Bronchial epithelial cell (primary cell): Measurements from ENCODE around the gene ABCB8. TPM values are rescaled to one million over a fixed set of nuclear protein-coding genes. Genes with fewer than 3 reads are reported as not detected.

Experiments
- DNase-seq: peaks from one replicate; pipeline ENCODE4 v3.0.0-alpha.2; 2010; ENCODE audit warnings: low read depth
- FAIRE-seq: peaks from 2 replicates; lab custom pipeline; 2011; peaks lifted over from hg19 to GRCh38; lab: Jason Lieb, UNC
- H3K27me3 ChIP-seq: 2 replicates; pipeline ENCODE4 v1.5.1; 2011; ENCODE audit warnings: low read length; ENCODE audit not compliant: control insufficient read depth, insufficient read depth
- H3K36me3 ChIP-seq: 2 replicates; pipeline ENCODE4 v1.5.1; 2011; ENCODE audit warnings: low read length; ENCODE audit not compliant: control insufficient read depth, insufficient read depth
- H3K4me3 ChIP-seq: 2 replicates; pipeline ENCODE4 v1.5.1; 2011; ENCODE audit warnings: mild to moderate bottlenecking, low read depth, low read length, control low read depth
- total RNA-seq: library from RNA; depleted of rRNA; stranded (reverse); fragments of >200 nt; gene quantifications from 2 replicates; pipeline ENCODE4 v1.2.1, GENCODE V29; 2014
- TF ChIP-seq, protein P1 (sequence below): IDR thresholded peaks from 2 replicates; pipeline ENCODE4 v1.5.1; 2011; ENCODE audit warnings: mild to moderate bottlenecking, moderate library complexity, low read length, control low read depth, inconsistent platforms; ENCODE audit not compliant: insufficient read depth, severe bottlenecking

ABCB8 gene
- total RNA-seq, 1 donor from 2014 or later, result 20.5 TPM

- TF ChIP-seq, protein P1, sequence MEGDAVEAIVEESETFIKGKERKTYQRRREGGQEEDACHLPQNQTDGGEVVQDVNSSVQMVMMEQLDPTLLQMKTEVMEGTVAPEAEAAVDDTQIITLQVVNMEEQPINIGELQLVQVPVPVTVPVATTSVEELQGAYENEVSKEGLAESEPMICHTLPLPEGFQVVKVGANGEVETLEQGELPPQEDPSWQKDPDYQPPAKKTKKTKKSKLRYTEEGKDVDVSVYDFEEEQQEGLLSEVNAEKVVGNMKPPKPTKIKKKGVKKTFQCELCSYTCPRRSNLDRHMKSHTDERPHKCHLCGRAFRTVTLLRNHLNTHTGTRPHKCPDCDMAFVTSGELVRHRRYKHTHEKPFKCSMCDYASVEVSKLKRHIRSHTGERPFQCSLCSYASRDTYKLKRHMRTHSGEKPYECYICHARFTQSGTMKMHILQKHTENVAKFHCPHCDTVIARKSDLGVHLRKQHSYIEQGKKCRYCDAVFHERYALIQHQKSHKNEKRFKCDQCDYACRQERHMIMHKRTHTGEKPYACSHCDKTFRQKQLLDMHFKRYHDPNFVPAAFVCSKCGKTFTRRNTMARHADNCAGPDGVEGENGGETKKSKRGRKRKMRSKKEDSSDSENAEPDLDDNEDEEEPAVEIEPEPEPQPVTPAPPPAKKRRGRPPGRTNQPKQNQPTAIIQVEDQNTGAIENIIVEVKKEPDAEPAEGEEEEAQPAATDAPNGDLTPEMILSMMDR, result no peak
- DNase-seq (no peak), FAIRE-seq (no peak)
- Histone ChIP-seq H3K27me3 (no peaks in the 10 kb centered on the region), H3K36me3 (no peaks in the 10 kb centered on the region), H3K4me3 (no peak overlapping the region)
These were observed 29.2 kb upstream of the ABCB8 start for GRCh38 chr7:150999001-150999400.

- DNase-seq, result no peak
- Histone ChIP-seq H3K27me3 (no peaks in the 10 kb centered on the region), H3K36me3 (no peaks in the 10 kb centered on the region), H3K4me3 (no peak overlapping the region)
- no peak for FAIRE-seq
- TF ChIP-seq, protein P1, result no peak
These were observed 28.6 kb upstream of the ABCB8 start for GRCh38 chr7:150999497-151000230.

DNA sequence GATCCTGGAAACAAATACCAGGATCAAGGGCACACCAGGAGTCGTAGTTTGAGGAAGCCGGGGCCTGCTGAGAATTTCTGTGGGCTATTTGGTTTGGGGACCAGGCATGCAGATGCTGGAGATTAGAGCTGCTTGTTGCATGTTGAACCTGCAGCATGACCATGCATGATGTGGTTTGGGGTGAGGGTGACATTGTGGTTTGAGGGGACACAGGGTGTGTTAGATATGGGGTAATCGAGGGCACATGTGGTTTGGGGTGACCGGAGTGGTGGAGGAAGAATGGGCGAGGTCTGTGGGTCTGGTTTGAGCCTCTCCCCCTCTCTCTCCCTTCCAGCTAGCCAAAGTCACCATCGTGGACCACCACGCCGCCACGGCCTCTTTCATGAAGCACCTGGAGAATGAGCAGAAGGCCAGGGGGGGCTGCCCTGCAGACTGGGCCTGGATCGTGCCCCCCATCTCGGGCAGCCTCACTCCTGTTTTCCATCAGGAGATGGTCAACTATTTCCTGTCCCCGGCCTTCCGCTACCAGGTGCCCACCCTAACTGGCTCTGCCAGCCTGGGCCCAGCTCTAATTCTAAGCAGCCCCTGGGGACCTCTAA, 27.3 kb upstream of the ABCB8 start:
- no peak for FAIRE-seq
- H3K4me3 ChIP-seq, result no peak overlapping the region
- H3K36me3 ChIP-seq, result no peaks in the 10 kb centered on the region
- TF ChIP-seq, protein P1, result no peak
- DNase-seq, result no peak
- no peaks in the 10 kb centered on the region for H3K27me3 ChIP-seq

GRCh38 chr7:151001546-151001945, 26.7 kb upstream of the ABCB8 start:
- no peak overlapping the region for H3K4me3 ChIP-seq
- no peaks in the 10 kb centered on the region for H3K27me3 ChIP-seq
- H3K36me3 ChIP-seq, result no peaks in the 10 kb centered on the region
- no peak for DNase-seq
- TF ChIP-seq, protein P1, result no peak
- FAIRE-seq, result no peak

- Histone ChIP-seq H3K4me3 (no peak overlapping the region), H3K27me3 (no peaks in the 10 kb centered on the region), H3K36me3 (no peaks in the 10 kb centered on the region)
- DNase-seq, result peak; percentile 60
- no peak for FAIRE-seq
- TF ChIP-seq, protein P1, result peak; percentile 23
These were observed 24.7 kb upstream of the ABCB8 start for GRCh38 chr7:151003572-151003971.
